ENCODE measurements around the gene THSD8. TPM values are rescaled to one million over a fixed set of nuclear protein-coding genes. Genes with fewer than 3 reads are reported as not detected.

The THSD8 gene
- 3.0 TPM in 1 of 2 replicates, not detected in the other for polyA plus RNA-seq

GRCh38 chr19:12801466-12802266 lies at the start of gene THSD8, which contains the start of gene PRDX2:
THSD8 (plus strand) TSS chr19:12802069; CDS start chr19:12802072, 3 bp downstream.
PRDX2 (minus strand) TSS chr19:12801800; CDS start chr19:12801261, 539 bp downstream.

GRCh38 chr19:12774588-12775555 lies 27.0 kb upstream of the THSD8 start, which contains the start of gene HOOK2:
HOOK2 (minus strand) TSS chr19:12775552; CDS start chr19:12775449, 103 bp downstream.

DNA sequence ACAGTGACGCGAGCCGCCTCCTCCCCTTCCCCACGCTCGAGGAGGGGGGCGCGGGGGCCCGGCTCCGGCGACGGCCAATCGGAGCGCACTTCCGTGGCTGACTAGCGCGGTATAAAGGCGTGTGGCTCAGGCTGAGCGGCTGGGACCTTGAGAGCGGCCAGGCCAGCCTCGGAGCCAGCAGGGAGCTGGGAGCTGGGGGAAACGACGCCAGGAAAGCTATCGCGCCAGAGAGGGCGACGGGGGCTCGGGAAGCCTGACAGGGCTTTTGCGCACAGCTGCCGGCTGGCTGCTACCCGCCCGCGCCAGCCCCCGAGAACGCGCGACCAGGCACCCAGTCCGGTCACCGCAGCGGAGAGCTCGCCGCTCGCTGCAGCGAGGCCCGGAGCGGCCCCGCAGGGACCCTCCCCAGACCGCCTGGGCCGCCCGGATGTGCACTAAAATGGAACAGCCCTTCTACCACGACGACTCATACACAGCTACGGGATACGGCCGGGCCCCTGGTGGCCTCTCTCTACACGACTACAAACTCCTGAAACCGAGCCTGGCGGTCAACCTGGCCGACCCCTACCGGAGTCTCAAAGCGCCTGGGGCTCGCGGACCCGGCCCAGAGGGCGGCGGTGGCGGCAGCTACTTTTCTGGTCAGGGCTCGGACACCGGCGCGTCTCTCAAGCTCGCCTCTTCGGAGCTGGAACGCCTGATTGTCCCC lies 10.4 kb upstream of the THSD8 start, which contains the start of gene JUNB:
Gene JUNB, plus strand, starts transcription at position 142 of the 706 bp plus-strand sequence. Its CDS starts 286 bp downstream, at position 428.

GRCh38 chr19:12806242-12807081 lies 4.6 kb downstream of the THSD8 start, which contains the start of gene RNASEH2A:
RNASEH2A (plus strand) TSS chr19:12806584; CDS start chr19:12806674, 90 bp downstream.

GRCh38 chr19:12834566-12834943 lies 32.7 kb downstream of the THSD8 start, which contains the start of gene RTBDN:
RTBDN (minus strand) TSS chr19:12834579; CDS start chr19:12829979, 4,600 bp downstream.

GRCh38 chr19:12838182-12838885 lies 36.5 kb downstream of the THSD8 start, which contains the start of gene MAST1:
MAST1 (plus strand) TSS chr19:12838515; CDS start chr19:12838573, 58 bp downstream.

Other genes with a start within 250 kb of the THSD8 start
- 2.1 and 3.1 TPM in 2 replicates for gene ZNF490, start 191.3 kb upstream of the THSD8 start, polyA plus RNA-seq
- 11.3 and 13.7 TPM in 2 replicates for gene ZNF791, start 191.1 kb upstream of the THSD8 start, polyA plus RNA-seq
- 2.5 TPM in 1 of 2 replicates, not detected in the other for gene MAN2B1, start 135.3 kb upstream of the THSD8 start, polyA plus RNA-seq
- 15.0 and 22.2 TPM in 2 replicates for gene WDR83, start 135.3 kb upstream of the THSD8 start, polyA plus RNA-seq
- 54.0 and 71.6 TPM in 2 replicates for gene DHPS, start 120.2 kb upstream of the THSD8 start, polyA plus RNA-seq
- not detected in 2 replicates for gene GNG14, start 114.1 kb upstream of the THSD8 start, polyA plus RNA-seq
- 0.31 and 0.50 TPM in 2 replicates for gene FBXW9, start 105.4 kb upstream of the THSD8 start, polyA plus RNA-seq
- gene TNPO2, start 78.1 kb upstream of the THSD8 start, polyA plus RNA-seq: 31.5 and 39.0 TPM in 2 replicates
- 64.1 and 73.9 TPM in 2 replicates for gene TRIR, start 67.4 kb upstream of the THSD8 start, polyA plus RNA-seq
- 20.2 and 38.0 TPM in 2 replicates for gene GET3, start 64.6 kb upstream of the THSD8 start, polyA plus RNA-seq
- gene BEST2, start 50.3 kb upstream of the THSD8 start, polyA plus RNA-seq: not detected in 2 replicates
- gene HOOK2, start 26.5 kb upstream of the THSD8 start, polyA plus RNA-seq: 16.2 and 27.2 TPM in 2 replicates
- gene JUNB, start 10.6 kb upstream of the THSD8 start, polyA plus RNA-seq: 1.1 TPM in 1 of 2 replicates, not detected in the other
- gene PRDX2, start 269 bp upstream of the THSD8 start, polyA plus RNA-seq: 1,541 and 1,786 TPM in 2 replicates
- 0.42 and 6.5 TPM in 2 replicates for gene RNASEH2A, start 4.5 kb downstream of the THSD8 start, polyA plus RNA-seq
- gene RTBDN, start 32.5 kb downstream of the THSD8 start, polyA plus RNA-seq: 8.2 TPM in 1 of 2 replicates, not detected in the other
- 2.5 and 5.0 TPM in 2 replicates for gene MAST1, start 36.4 kb downstream of the THSD8 start, polyA plus RNA-seq
- gene DNASE2, start 79.4 kb downstream of the THSD8 start, polyA plus RNA-seq: 1.5 and 2.8 TPM in 2 replicates
- gene KLF1, start 85.1 kb downstream of the THSD8 start, polyA plus RNA-seq: not detected in 2 replicates
- gene GCDH, start 89.1 kb downstream of the THSD8 start, polyA plus RNA-seq: 7.2 and 8.1 TPM in 2 replicates
- gene SYCE2, start 117.2 kb downstream of the THSD8 start, polyA plus RNA-seq: not detected in 2 replicates
- gene FARSA, start 131.6 kb downstream of the THSD8 start, polyA plus RNA-seq: 39.0 and 40.7 TPM in 2 replicates
- 1,157 and 1,633 TPM in 2 replicates for gene CALR, start 136.5 kb downstream of the THSD8 start, polyA plus RNA-seq
- 35.9 and 39.6 TPM in 2 replicates for gene RAD23A, start 143.8 kb downstream of the THSD8 start, polyA plus RNA-seq
- gene GADD45GIP1, start 155.2 kb downstream of the THSD8 start, polyA plus RNA-seq: 11.9 and 15.4 TPM in 2 replicates
- not detected in 2 replicates for gene DAND5, start 167.5 kb downstream of the THSD8 start, polyA plus RNA-seq
- gene NFIX, start 193.4 kb downstream of the THSD8 start, polyA plus RNA-seq: 2.0 and 4.5 TPM in 2 replicates